Tibial artery (tissue), 4 donors: ENCODE results near the gene PKN3.

Experiments
- DNase-seq, 2 donors: peaks; one replicate each; pipeline ENCODE4 v3.0.0-alpha.2; 2019
- H3K27ac ChIP-seq, 2 donors: fragments of 200-600 bp; sonication (generic) in 1 of 2; 1 replicate in 1 of 2; 2 replicates in 1 of 2; pipeline ENCODE4 v1.5.1; 2018 to 2019; ENCODE audit warnings: mild to moderate bottlenecking in 1 of 2
- H3K27me3 ChIP-seq, 2 donors: fragments of 200-600 bp; sonication (generic) in 1 of 2; one replicate each; pipeline versions ENCODE4 v1.5.1 to v1.6.0; 2016 to 2019
- H3K36me3 ChIP-seq, 3 donors: fragments of 200-600 bp; sonication (generic) in 2 of 3; one replicate each; pipeline ENCODE4 v1.5.1; 2016 to 2019; ENCODE audit warnings: mild to moderate bottlenecking in 2 of 3
- H3K4me1 ChIP-seq, 4 donors: fragments of 200-600 bp; sonication (generic) in 2 of 4; 1 replicate in 3 of 4; 2 replicates in 1 of 4; pipeline ENCODE4 v1.5.1; 2016 to 2019
- H3K4me3 ChIP-seq, 2 donors: fragments of 200-600 bp; sonication (generic) in 1 of 2; 1 replicate in 1 of 2; 2 replicates in 1 of 2; pipeline ENCODE4 v1.5.1; 2018 to 2019; ENCODE audit warnings: mild to moderate bottlenecking in 2 of 2
- H3K9me3 ChIP-seq, 3 donors: fragments of 200-600 bp; sonication (generic) in 1 of 3; one replicate each; pipeline ENCODE4 v1.5.1; 2016 to 2019
- intact Hi-C: fragments of 100-400 bp; cut with DNase I; formaldehyde crosslinking; loops from one replicate; pipeline ENCODE4 v1.15.0; 2023; ENCODE audit warnings: low total_unique reads
- TF ChIP-seq, protein P1 (sequence below), 2 experiments: fragments of 200-600 bp in 1 of 2; fragments of 450-650 bp in 1 of 2; IDR thresholded peaks; one replicate each; pipeline ENCODE4 v1.5.1; 2017 to 2019; ENCODE audit warnings: antibody characterized with exemption in 2 of 2, mild to moderate bottlenecking in 1 of 2, moderate library complexity in 1 of 2

The PKN3 gene

DNA sequence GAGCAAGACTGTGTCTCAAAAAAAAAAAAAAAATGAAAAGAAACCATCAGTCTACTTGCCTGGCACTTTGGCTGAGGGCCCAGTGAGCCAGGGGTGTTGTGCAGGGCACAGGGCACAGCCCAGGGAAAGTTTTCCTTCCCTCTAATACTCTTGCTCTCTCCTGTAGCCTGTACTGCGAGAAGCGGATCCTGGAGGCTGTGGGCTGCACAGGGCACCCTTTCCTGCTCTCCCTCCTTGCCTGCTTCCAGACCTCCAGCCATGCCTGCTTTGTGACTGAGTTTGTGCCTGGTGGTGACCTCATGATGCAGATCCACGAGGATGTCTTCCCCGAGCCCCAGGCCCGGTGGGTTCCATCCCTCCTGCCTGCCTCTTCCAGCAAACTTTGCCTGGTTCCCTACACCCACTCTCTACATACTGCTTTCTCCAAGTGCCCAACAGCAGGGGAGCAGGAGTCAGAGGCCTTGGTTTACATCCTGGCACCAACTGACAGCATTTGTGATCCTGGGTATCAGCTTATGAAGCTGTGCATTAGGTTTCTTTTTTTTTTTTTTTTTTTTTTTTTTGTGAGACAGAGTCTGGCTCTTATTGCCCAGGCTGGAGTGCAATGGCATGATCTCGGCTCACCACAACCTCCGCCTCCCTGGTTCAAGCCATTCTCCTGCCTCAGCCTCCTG, 14.4 kb downstream of the PKN3 start:
- peaks cover 0 to 40% (median 8%) of the 10 kb centered on the region in 3 donors for H3K36me3 ChIP-seq
- H3K4me1 ChIP-seq: no peaks in the 10 kb centered on the region
- TF ChIP-seq, protein P1, sequence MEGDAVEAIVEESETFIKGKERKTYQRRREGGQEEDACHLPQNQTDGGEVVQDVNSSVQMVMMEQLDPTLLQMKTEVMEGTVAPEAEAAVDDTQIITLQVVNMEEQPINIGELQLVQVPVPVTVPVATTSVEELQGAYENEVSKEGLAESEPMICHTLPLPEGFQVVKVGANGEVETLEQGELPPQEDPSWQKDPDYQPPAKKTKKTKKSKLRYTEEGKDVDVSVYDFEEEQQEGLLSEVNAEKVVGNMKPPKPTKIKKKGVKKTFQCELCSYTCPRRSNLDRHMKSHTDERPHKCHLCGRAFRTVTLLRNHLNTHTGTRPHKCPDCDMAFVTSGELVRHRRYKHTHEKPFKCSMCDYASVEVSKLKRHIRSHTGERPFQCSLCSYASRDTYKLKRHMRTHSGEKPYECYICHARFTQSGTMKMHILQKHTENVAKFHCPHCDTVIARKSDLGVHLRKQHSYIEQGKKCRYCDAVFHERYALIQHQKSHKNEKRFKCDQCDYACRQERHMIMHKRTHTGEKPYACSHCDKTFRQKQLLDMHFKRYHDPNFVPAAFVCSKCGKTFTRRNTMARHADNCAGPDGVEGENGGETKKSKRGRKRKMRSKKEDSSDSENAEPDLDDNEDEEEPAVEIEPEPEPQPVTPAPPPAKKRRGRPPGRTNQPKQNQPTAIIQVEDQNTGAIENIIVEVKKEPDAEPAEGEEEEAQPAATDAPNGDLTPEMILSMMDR (IDR thresholded peaks at IDR 0.05): no peak
- H3K4me3 ChIP-seq: no peak overlapping the region
- intact Hi-C loops: no loop called here
- no peak for DNase-seq
- no peak overlapping the region for H3K27ac ChIP-seq
- no peaks in the 10 kb centered on the region for H3K27me3 ChIP-seq
- no peaks in the 10 kb centered on the region for H3K9me3 ChIP-seq

DNA sequence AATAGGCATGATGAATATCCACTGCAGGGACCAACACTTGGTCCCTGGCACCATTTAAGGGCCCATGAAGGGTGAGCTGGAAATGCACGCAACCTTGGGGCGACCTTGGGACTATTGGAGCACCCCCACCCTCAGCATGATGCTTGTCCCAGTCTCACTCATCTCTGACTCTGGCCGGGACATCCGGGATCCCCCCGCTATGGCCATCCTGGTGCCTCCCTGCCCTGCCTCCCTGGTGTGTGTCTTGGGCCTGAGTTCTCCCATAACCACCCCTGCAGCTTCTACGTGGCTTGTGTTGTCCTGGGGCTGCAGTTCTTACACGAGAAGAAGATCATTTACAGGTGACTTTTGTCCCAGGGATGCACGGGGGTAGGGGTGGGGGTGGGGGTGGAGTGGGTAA, 15.7 kb downstream of the PKN3 start:
- H3K4me1 ChIP-seq: peaks cover 0 to 2% (median 0%) of the 10 kb centered on the region in 4 donors
- no peaks in the 10 kb centered on the region for H3K9me3 ChIP-seq
- TF ChIP-seq, protein P1 (IDR thresholded peaks at IDR 0.05): no peak
- no peaks in the 10 kb centered on the region for H3K27me3 ChIP-seq
- intact Hi-C loops: no loop called here
- peaks cover 0 to 45% (median 8%) of the 10 kb centered on the region in 3 donors for H3K36me3 ChIP-seq
- no peak overlapping the region for H3K27ac ChIP-seq
- H3K4me3 ChIP-seq: no peak overlapping the region
- DNase-seq: no peak

DNA sequence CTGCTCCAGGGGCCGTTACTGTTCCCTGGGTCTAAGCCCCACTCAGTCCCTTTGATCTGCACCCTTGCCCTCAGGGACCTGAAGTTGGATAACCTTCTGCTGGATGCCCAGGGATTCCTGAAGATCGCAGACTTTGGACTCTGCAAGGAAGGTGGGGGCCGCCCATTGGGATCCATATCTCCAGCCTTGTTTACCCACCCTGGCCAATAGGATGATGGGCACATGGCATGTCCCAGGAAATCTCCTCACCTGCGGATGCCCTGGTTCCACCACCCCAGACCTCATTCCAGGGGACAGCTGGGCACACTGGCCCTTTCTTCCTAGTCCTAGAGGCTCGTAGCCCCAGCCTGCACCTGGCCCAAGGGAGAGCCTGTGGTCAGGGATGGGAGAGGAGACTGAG, 16.2 kb downstream of the PKN3 start:
- TF ChIP-seq, protein P1 (IDR thresholded peaks at IDR 0.05): no peak
- Histone ChIP-seq H3K9me3 (no peaks in the 10 kb centered on the region), H3K27me3 (no peaks in the 10 kb centered on the region), H3K36me3 (peaks cover 0 to 40% (median 8%) of the 10 kb centered on the region in 3 donors), H3K4me1 (peaks cover 0 to 6% (median 2%) of the 10 kb centered on the region in 4 donors), H3K4me3 (no peak overlapping the region), H3K27ac (no peak overlapping the region)
- intact Hi-C loops: no loop called here
- DNase-seq: no peak

DNA sequence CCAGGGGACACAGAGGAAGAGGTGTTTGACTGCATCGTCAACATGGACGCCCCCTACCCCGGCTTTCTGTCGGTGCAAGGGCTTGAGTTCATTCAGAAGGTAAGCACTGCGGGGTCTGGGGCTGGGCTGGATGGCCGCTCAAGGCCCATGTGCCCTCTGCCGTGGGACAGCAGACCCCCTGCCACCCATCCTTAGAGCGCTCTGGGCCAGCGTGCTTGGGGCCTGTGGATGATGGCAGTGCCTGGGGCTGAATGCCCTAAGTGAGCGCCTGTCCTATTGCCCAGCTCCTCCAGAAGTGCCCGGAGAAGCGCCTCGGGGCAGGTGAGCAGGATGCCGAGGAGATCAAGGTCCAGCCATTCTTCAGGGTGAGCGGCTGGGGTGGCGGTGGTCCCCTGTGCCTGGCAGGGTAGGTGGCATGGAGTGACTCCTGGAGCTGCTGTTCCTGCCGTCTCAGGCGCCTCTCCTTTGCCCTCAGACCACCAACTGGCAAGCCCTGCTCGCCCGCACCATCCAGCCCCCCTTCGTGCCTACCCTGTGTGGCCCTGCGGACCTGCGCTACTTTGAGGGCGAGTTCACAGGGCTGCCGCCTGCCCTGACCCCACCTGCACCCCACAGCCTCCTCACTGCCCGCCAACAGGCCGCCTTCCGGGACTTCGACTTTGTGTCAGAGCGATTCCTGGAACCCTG, 17.8 kb downstream of the PKN3 start:
- H3K9me3 ChIP-seq: no peaks in the 10 kb centered on the region
- H3K27ac ChIP-seq: no peak overlapping the region
- no peaks in the 10 kb centered on the region for H3K27me3 ChIP-seq
- no peak for DNase-seq
- intact Hi-C loops: no loop called here
- peaks cover 0 to 19% (median 10%) of the 10 kb centered on the region in 4 donors for H3K4me1 ChIP-seq
- TF ChIP-seq, protein P1 (IDR thresholded peaks at IDR 0.05): no peak
- H3K36me3 ChIP-seq: peaks cover 0 to 28% (median 8%) of the 10 kb centered on the region in 3 donors
- no peak overlapping the region for H3K4me3 ChIP-seq

DNA sequence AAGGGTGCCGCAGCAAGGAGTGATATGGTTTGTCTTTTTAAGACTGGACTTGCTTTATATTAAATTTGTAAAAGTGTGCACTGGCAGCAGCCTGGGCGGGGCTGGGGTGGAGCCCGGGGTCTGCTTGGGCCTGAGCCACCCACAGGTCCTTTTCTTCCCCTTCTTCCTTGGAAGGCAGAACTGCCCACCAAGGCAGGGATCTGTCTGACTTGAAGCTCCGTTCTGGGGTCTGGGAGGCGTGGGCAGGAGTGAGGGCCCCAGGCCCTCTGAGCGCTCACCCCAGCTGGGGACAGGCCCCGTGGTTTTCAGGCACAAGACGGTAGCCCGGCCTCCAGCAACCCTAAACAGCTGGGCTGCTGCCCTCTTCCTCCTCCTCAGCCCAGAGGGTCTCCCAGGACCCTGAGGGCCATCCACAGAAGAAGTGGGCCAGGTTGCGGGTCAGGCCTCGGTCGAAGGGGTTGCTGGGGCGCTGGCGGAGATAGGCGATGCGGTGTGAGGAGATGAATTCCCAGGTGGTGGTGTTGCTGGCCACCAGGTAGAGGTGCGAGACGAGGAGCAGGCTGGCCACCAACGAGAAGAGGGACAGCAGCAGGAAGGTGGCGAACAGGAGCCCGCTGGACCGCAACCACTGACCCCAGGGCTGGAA, 18.7 kb downstream of the PKN3 start:
- no peak for DNase-seq
- no peaks in the 10 kb centered on the region for H3K9me3 ChIP-seq
- peaks cover 0 to 19% (median 10%) of the 10 kb centered on the region in 4 donors for H3K4me1 ChIP-seq
- H3K36me3 ChIP-seq: peaks cover 0 to 28% (median 8%) of the 10 kb centered on the region in 3 donors
- no peak overlapping the region for H3K27ac ChIP-seq
- TF ChIP-seq, protein P1 (IDR thresholded peaks at IDR 0.05): no peak
- H3K27me3 ChIP-seq: no peaks in the 10 kb centered on the region
- H3K4me3 ChIP-seq: no peak overlapping the region
- intact Hi-C loops: no loop called here
